Vagina (tissue), 2 donors: Measurements from ENCODE around the gene PANK3. TPM values are rescaled to one million over a fixed set of nuclear protein-coding genes. Genes with fewer than 3 reads are reported as not detected.
"Not testable (repeated sequence)": the region's sequence is repeated elsewhere in the genome, so short reads cannot be mapped to it uniquely, and the experiment has no call there.

ENCODE experiments used
- DNase-seq, 2 donors: peaks; one replicate each; pipeline ENCODE4 v3.0.0-alpha.2; 2017; ENCODE audit errors: extremely low spot score in 2 of 2
- H3K27ac ChIP-seq: fragments of 200-600 bp; sonication (generic); one replicate; pipeline ENCODE4 v1.5.1; 2019
- H3K27me3 ChIP-seq: fragments of 200-600 bp; sonication (generic); one replicate; pipeline ENCODE4 v1.5.1; 2019
- H3K36me3 ChIP-seq, 2 donors: fragments of 200-600 bp; sonication (generic); one replicate each; pipeline ENCODE4 v1.5.1; 2017 to 2019
- H3K4me1 ChIP-seq: fragments of 200-600 bp; sonication (generic); one replicate; pipeline ENCODE4 v1.5.1; 2019
- H3K4me3 ChIP-seq, 2 donors: fragments of 200-600 bp; sonication (generic); 1 replicate in 1 of 2; 2 replicates in 1 of 2; pipeline ENCODE4 v1.5.1; 2016 to 2019
- H3K9me3 ChIP-seq: fragments of 200-600 bp; sonication (generic); one replicate; pipeline ENCODE4 v1.5.1; 2019
- POLR2A ChIP-seq, 2 donors: fragments of 450-650 bp; IDR thresholded peaks; one replicate each; pipeline ENCODE4 v1.6.1; 2017; ENCODE audit warnings: antibody characterized with exemption in 2 of 2, mild to moderate bottlenecking in 2 of 2, moderate library complexity in 2 of 2
- POLR2AphosphoS5 ChIP-seq, 2 donors: sonication (generic); formaldehyde crosslinking; IDR thresholded peaks; one replicate each; pipeline ENCODE4 v1.9.0; 2017; ENCODE audit warnings: antibody characterized with exemption in 2 of 2, mild to moderate bottlenecking in 2 of 2, low read depth in 1 of 2; ENCODE audit not compliant: insufficient read depth in 1 of 2
- intact Hi-C: fragments of 100-400 bp; cut with DNase I; formaldehyde crosslinking; loops from one replicate; pipeline ENCODE4 v1.15.1; 2023
- total RNA-seq: library from RNA; depleted of rRNA; stranded (reverse); fragments of >200 nt; gene quantifications from one replicate; pipeline ENCODE4 v1.2.3, GENCODE V29; 2016
- TF ChIP-seq, protein P1 (sequence below), 3 experiments: fragments of 450-650 bp in 2 of 3; fragments of 200-600 bp in 1 of 3; sonication (generic) in 1 of 3; IDR thresholded peaks; one replicate each; pipeline ENCODE4 v1.5.1; 2017 to 2019; ENCODE audit warnings: antibody characterized with exemption in 3 of 3, mild to moderate bottlenecking in 2 of 3, moderate library complexity in 2 of 3

Gene PANK3
- total RNA-seq, 1 donor from 2014 or later, result 29.5 TPM

DNA sequence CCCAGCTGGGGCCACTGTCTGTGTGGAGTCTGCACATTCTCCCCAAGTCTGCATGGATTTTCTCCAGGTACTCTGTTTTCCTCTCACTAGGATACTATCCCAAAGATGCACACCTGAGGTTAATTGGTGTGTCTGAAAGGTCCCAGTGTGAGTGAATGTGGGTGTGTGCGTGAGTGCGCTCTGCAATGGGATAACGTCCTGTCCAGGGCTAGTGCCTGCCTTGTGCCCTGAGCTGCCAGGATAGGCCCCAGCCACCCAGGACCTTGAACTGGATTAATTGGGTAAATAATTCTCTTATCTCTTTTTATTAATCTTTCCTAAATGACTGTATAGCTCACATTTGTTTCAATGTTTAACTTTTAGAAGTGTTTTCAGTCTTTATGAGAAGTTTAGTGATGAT, 11.5 kb upstream of the PANK3 start:
- Histone ChIP-seq H3K9me3 (no peaks in the 10 kb centered on the region), H3K4me3 (no peak overlapping the region), H3K27ac (no peak overlapping the region), H3K27me3 (no peaks in the 10 kb centered on the region), H3K36me3 (no peaks in the 10 kb centered on the region), H3K4me1 (no peaks in the 10 kb centered on the region)
- TF ChIP-seq POLR2A (IDR thresholded peaks at IDR 0.05) (no peak), POLR2AphosphoS5 (IDR thresholded peaks at IDR 0.05; ENCODE audit: insufficient read depth in 1 of 2, low read depth in 1 of 2) (no peak)
- TF ChIP-seq, protein P1, sequence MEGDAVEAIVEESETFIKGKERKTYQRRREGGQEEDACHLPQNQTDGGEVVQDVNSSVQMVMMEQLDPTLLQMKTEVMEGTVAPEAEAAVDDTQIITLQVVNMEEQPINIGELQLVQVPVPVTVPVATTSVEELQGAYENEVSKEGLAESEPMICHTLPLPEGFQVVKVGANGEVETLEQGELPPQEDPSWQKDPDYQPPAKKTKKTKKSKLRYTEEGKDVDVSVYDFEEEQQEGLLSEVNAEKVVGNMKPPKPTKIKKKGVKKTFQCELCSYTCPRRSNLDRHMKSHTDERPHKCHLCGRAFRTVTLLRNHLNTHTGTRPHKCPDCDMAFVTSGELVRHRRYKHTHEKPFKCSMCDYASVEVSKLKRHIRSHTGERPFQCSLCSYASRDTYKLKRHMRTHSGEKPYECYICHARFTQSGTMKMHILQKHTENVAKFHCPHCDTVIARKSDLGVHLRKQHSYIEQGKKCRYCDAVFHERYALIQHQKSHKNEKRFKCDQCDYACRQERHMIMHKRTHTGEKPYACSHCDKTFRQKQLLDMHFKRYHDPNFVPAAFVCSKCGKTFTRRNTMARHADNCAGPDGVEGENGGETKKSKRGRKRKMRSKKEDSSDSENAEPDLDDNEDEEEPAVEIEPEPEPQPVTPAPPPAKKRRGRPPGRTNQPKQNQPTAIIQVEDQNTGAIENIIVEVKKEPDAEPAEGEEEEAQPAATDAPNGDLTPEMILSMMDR (IDR thresholded peaks at IDR 0.05), result no peak
- no peak for DNase-seq
- intact Hi-C loops, result no loop called here

DNA sequence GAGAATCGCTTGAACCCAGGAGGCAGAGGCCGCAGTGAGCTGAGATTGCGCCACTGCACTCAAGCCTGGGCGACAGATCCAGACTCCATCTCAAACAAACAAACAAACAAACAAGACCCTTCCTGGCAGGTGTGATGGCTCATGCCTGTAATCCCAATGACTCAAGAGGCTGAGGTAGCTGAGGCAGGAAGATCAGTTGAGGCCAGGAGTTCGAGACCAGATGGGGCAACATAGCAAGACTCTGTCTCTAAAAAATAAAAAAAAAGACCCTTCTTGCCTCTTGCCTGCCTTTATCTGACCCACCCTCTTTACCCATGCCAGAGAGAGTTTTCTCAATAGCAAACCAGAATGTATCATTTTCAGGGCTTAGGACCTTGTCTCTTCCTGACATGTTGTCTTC, 8.8 kb upstream of the PANK3 start:
- intact Hi-C loops, result no loop called here
- Histone ChIP-seq H3K4me3 (no peak overlapping the region), H3K4me1 (no peaks in the 10 kb centered on the region), H3K27me3 (no peaks in the 10 kb centered on the region), H3K9me3 (no peaks in the 10 kb centered on the region), H3K27ac (no peak overlapping the region), H3K36me3 (no peaks in the 10 kb centered on the region)
- TF ChIP-seq, protein P1 (IDR thresholded peaks at IDR 0.05), result no peak
- no peak for TF ChIP-seq POLR2AphosphoS5 (IDR thresholded peaks at IDR 0.05; ENCODE audit: insufficient read depth in 1 of 2, low read depth in 1 of 2)
- no peak for TF ChIP-seq POLR2A (IDR thresholded peaks at IDR 0.05)
- DNase-seq, result no peak

GRCh38 chr5:168585119-168585856, 6.1 kb upstream of the PANK3 start:
- no peak overlapping the region for H3K27ac ChIP-seq
- no peak for TF ChIP-seq POLR2A (IDR thresholded peaks at IDR 0.05)
- no peak for DNase-seq
- intact Hi-C loops, result no loop called here
- H3K9me3 ChIP-seq, result no peaks in the 10 kb centered on the region
- H3K4me3 ChIP-seq, result no peak overlapping the region
- H3K4me1 ChIP-seq, result peaks cover 2% of the 10 kb centered on the region
- no peaks in the 10 kb centered on the region for H3K36me3 ChIP-seq
- no peaks in the 10 kb centered on the region for H3K27me3 ChIP-seq

DNA sequence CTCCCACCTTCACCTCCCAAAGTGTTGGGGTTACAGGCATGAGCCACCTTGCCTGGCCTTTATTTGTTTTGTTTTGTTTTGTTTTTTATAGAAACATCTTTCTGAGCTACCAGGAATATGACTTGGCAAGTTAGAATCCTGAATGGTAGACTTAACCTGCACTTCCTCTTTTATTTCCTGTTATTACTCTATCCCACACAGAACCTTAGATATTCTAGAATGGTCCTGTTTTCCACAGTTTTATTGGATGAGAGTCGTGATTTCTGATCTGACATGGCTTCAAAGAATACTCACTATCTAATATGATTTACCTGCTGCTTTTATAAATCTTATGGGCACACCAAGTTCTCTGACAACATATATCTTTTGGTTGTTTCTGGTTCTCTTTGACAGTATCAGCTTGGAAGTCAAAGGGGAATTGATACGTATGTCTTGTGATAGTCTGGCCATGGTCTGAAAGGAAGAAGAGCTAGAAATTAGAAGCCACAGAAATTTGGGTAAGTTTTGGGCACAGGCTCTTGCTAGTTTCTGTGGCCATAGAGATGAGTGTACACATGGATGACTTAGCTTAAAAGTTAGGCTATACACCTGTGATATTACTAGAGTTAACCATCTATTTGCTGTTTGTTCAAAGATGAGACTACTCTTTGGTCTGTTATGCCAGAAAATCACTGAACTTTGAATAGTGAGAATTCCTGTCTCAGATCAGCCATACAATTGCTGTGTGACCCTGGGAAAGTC, 4.7 kb upstream of the PANK3 start:
- Histone ChIP-seq H3K9me3 (no peaks in the 10 kb centered on the region), H3K36me3 (no peaks in the 10 kb centered on the region), H3K4me3 (no peak overlapping the region), H3K4me1 (peaks cover 7% of the 10 kb centered on the region), H3K27me3 (no peaks in the 10 kb centered on the region), H3K27ac (no peak overlapping the region)
- intact Hi-C loops, result no loop called here
- DNase-seq, result no peak
- no peak for TF ChIP-seq POLR2A (IDR thresholded peaks at IDR 0.05)
- TF ChIP-seq POLR2AphosphoS5 (IDR thresholded peaks at IDR 0.05; ENCODE audit: insufficient read depth in 1 of 2, low read depth in 1 of 2), result no peak
- TF ChIP-seq, protein P1 (IDR thresholded peaks at IDR 0.05), result no peak

DNA sequence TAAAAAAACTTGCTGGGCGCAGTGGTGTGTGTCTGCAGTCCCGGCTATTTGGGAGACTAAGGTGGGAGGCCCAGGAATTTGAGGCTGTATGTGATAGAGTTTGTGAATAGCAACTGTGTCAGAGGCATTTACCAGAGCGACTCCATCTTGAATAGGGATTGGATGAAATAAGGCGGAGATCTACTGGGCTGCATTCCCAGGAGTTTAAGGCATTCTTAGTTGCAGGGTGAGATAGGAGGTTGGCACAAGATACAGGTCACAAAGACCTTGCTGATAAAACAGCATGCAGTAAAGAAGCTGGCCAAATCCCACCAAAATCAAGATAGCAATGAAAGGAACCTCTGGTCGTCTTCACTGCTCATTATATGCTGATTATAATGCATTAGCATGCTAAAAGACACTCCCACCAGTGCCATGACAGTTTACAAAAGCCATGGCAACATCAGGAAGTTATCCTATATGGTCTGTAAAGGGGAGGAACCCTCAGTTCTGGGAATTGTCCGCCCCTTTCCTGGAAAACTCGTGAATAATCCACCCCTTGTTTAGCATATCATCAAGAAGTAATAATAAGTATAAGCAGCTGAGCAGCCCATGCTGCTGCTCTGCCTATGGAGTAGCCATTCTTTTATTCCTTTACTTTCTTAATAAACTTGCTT, 1.8 kb upstream of the PANK3 start:
- H3K4me3 ChIP-seq, intact Hi-C loops: not testable (repeated sequence)

GRCh38 chr5:168580227-168580508, 1.0 kb upstream of the PANK3 start:
- TF ChIP-seq POLR2A (IDR thresholded peaks at IDR 0.05), result no peak
- no peak for TF ChIP-seq POLR2AphosphoS5 (IDR thresholded peaks at IDR 0.05; ENCODE audit: insufficient read depth in 1 of 2, low read depth in 1 of 2)
- TF ChIP-seq, protein P1 (IDR thresholded peaks at IDR 0.05), result no peak

More for the DNA sequence above, 1.8 kb upstream of the PANK3 start:
- not testable (repeated sequence) for H3K9me3 ChIP-seq, DNase-seq, H3K27me3 ChIP-seq, H3K36me3 ChIP-seq, H3K27ac ChIP-seq
- peaks cover 28% of the 10 kb centered on the region for H3K4me1 ChIP-seq

More at GRCh38 chr5:168580227-168580508, 1.0 kb upstream of the PANK3 start:
- no peaks in the 10 kb centered on the region for H3K36me3 ChIP-seq
- H3K4me3 ChIP-seq, result peak overlapping the region; percentile 90 to 93
- peak overlapping the region; percentile 96 for H3K27ac ChIP-seq
- intact Hi-C loops, result no loop called here
- no peaks in the 10 kb centered on the region for H3K9me3 ChIP-seq
- peaks cover 33% of the 10 kb centered on the region for H3K4me1 ChIP-seq
- H3K27me3 ChIP-seq, result no peaks in the 10 kb centered on the region
- no peak for DNase-seq
